ENCODE results near the gene MRPS22.
A peak's percentile ranks its signal among the peaks of the same experiment; 100 is the strongest.
"Not testable (repeated sequence)": the region's sequence is repeated elsewhere in the genome, so short reads cannot be mapped to it uniquely, and the experiment has no call there.

MRPS22 gene

DNA sequence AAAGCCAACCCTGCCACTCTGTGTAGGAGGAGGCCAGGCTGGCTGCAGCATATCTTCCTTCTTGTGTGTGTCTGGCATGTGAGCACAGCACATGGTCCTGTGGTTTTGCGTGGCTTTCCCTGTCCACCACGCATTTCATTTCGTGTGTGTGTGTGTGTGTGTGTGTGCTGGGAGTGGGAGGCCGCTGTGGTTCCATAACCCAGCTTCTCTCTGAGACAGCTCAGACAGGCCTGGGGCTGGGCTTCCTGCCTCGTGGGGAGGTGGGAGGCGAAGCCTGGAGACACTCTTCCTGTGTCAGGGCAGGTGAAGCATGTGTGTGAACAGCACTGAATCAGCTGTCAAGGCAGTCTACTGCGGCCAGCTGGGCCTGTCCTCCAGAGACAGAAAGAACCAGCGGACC, 16.0 kb upstream of the MRPS22 start:
- in situ Hi-C loops (cut with HindIII; ENCODE audit: low pct_ligation_motif_present, low sequenced_read_pairs) = no loop called here
- no peaks in the 10 kb centered on the region for H3K36me3 ChIP-seq (replicated peaks)
- TF ChIP-seq, protein P1, sequence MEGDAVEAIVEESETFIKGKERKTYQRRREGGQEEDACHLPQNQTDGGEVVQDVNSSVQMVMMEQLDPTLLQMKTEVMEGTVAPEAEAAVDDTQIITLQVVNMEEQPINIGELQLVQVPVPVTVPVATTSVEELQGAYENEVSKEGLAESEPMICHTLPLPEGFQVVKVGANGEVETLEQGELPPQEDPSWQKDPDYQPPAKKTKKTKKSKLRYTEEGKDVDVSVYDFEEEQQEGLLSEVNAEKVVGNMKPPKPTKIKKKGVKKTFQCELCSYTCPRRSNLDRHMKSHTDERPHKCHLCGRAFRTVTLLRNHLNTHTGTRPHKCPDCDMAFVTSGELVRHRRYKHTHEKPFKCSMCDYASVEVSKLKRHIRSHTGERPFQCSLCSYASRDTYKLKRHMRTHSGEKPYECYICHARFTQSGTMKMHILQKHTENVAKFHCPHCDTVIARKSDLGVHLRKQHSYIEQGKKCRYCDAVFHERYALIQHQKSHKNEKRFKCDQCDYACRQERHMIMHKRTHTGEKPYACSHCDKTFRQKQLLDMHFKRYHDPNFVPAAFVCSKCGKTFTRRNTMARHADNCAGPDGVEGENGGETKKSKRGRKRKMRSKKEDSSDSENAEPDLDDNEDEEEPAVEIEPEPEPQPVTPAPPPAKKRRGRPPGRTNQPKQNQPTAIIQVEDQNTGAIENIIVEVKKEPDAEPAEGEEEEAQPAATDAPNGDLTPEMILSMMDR (IDR thresholded peaks at IDR 0.05; ENCODE audit: low read depth, low read length, missing control alignments) = no peak
- H3K27ac ChIP-seq = no peak overlapping the region
- H3K4me3 ChIP-seq (ENCODE audit: low read depth, low read length) = no peak overlapping the region
- peaks cover 15% of the 10 kb centered on the region for H3K27me3 ChIP-seq (replicated peaks)
- DNase-seq = no peak

DNA sequence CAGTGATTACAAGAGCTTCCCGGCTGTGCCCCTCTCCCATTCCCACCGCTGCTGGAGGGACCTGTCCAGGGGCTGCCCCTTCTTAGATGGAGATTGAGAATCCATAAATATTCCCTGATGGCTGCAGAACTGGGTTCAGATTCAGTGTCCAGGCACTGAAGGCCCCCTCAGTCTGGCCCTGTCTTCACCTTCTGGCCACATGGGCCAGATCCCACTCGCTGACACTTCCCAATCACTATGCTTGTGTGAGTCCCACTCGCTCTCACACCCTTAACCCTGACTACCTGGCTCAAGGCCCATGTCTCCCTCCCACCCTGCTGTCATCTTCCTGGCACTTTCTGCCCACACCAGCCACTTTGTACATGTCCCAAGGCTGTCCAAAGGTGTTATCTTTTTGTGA, 15.5 kb upstream of the MRPS22 start:
- no peak for DNase-seq
- Histone ChIP-seq H3K27ac (no peak overlapping the region), H3K36me3 (replicated peaks) (no peaks in the 10 kb centered on the region), H3K27me3 (replicated peaks) (peaks cover 15% of the 10 kb centered on the region), H3K4me3 (ENCODE audit: low read depth, low read length) (no peak overlapping the region)
- in situ Hi-C loops (cut with HindIII; ENCODE audit: low pct_ligation_motif_present, low sequenced_read_pairs) = no loop called here
- TF ChIP-seq, protein P1 (IDR thresholded peaks at IDR 0.05; ENCODE audit: low read depth, low read length, missing control alignments) = no peak

DNA sequence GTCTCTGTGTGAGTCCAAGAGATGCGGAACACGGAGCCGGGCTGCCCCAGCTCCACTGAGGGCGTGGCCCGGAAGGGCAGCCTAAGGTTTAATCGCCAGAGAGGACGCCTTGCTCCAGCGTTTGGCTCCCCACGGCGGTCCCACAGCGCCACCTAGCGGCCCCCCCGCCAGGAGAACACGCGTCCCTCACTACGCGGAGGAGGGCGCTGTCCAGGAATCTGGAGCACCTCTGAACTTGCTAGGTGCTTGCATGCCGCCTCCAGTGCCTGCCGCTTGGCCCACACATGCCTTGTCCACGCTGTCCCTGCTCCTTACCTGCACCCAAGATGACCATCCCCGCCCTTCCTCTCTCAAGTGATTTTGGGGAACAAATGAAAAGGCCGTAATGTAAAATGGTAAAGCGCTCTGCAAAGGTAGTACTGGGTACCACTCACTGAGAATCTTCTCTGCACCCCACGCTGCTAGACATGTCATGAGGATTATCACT, 14.4 kb upstream of the MRPS22 start:
- Histone ChIP-seq H3K27ac (no peak overlapping the region), H3K27me3 (replicated peaks) (peaks cover 15% of the 10 kb centered on the region), H3K4me3 (ENCODE audit: low read depth, low read length) (no peak overlapping the region), H3K36me3 (replicated peaks) (no peaks in the 10 kb centered on the region)
- in situ Hi-C loops (cut with HindIII; ENCODE audit: low pct_ligation_motif_present, low sequenced_read_pairs) = no loop called here
- TF ChIP-seq, protein P1 (IDR thresholded peaks at IDR 0.05; ENCODE audit: low read depth, low read length, missing control alignments) = peak; percentile 100
- DNase-seq = peak; percentile 71

DNA sequence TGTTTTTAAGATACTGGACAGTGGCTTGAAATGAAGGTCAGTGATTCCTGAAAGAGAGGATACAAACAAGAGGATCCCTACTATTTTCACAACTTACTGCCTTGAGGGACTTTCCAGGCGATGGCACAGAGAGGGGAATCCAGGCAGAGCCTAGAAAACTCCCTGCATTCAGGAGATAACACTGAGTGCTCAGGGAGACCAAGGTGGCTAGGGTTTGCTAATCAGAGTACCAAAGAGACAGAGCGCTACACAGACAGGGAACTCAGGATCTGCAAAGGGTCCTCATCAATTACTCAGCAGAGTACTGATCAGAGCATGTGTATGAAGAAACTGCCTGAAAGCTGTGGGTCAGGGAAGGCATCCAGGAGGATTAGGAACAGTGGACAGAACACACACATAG, 11.7 kb upstream of the MRPS22 start:
- in situ Hi-C loops (cut with HindIII; ENCODE audit: low pct_ligation_motif_present, low sequenced_read_pairs) = no loop called here
- no peak overlapping the region for H3K4me3 ChIP-seq (ENCODE audit: low read depth, low read length)
- no peak overlapping the region for H3K27ac ChIP-seq
- TF ChIP-seq, protein P1 (IDR thresholded peaks at IDR 0.05; ENCODE audit: low read depth, low read length, missing control alignments) = no peak
- H3K36me3 ChIP-seq (replicated peaks) = no peaks in the 10 kb centered on the region
- peaks cover 15% of the 10 kb centered on the region for H3K27me3 ChIP-seq (replicated peaks)
- no peak for DNase-seq

DNA sequence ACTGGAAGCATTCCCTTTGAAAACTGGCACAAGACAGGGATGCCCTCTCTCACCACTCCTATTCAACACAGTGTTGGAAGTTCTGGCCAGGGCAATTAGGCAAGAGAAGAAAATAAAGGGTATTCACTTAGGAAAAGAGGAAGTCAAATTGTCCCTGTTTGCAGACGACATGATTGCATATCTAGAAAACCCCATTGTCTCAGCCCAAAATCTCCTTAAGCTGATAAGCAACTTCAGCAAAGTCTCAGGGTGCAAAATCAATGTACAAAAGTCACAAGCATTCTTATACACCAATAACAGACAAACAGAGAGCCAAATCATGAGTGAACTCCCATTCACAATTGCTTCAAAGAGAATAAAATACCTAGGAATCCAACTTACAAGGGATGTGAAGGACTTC, 9.1 kb upstream of the MRPS22 start:
- DNase-seq; in situ Hi-C loops (cut with HindIII; ENCODE audit: low pct_ligation_motif_present, low sequenced_read_pairs); H3K36me3 ChIP-seq (replicated peaks); H3K27ac ChIP-seq; H3K4me3 ChIP-seq (ENCODE audit: low read depth, low read length): not testable (repeated sequence)
- peaks cover 15% of the 10 kb centered on the region for H3K27me3 ChIP-seq (replicated peaks)

DNA sequence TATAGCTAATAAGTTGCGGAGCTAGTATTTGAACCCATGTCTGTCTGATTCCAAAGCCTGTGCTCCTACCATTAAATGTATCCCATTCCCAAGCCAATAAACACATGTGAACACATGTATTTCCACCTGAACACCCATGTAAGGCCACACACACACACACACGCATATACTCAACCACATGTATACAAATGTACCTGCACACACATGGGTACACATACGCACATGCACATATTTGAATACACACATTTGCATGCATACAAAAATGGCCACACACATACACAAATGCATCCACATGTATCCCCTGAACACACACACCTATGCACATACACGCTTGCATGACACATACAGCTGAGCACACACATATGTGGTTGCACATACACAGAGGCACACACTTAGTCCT, 5.4 kb upstream of the MRPS22 start:
- H3K27ac ChIP-seq = no peak overlapping the region
- no peaks in the 10 kb centered on the region for H3K36me3 ChIP-seq (replicated peaks)
- no peak for DNase-seq
- in situ Hi-C loops (cut with HindIII; ENCODE audit: low pct_ligation_motif_present, low sequenced_read_pairs) = no loop called here
- no peaks in the 10 kb centered on the region for H3K27me3 ChIP-seq (replicated peaks)
- H3K4me3 ChIP-seq (ENCODE audit: low read depth, low read length) = no peak overlapping the region
- TF ChIP-seq, protein P1 (IDR thresholded peaks at IDR 0.05; ENCODE audit: low read depth, low read length, missing control alignments) = no peak
